ENCODE data around the gene ARID3C.

DNA sequence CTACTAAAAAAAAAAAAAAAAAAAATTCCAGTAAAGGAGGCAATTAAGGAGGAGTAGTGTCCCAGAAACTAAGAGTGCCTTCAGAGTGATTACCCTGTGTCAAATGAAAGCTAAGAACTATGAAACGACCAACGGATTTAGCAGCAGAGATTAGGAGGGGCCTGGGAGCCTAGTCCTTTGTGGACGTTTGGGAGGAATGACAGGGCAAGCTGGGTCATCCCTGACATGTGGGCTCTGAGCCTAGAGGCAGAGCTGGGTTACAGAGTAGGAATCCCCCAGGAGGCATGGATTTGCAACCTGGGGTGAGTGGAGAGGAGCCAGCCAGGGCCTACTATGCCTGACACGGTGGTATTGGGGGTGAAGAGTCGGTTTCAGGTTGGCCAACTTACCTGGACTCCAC, 4.3 kb upstream of the ARID3C start:
- no peak for TF ChIP-seq EZH2phosphoT487 (IDR thresholded peaks at IDR 0.05; ENCODE audit: insufficient read depth, low read depth)
- no peak for TF ChIP-seq EZH2 (IDR thresholded peaks at IDR 0.05; ENCODE audit: insufficient read depth, poor library complexity, severe bottlenecking)
